ENCODE data around the gene SAP130.

DNA sequence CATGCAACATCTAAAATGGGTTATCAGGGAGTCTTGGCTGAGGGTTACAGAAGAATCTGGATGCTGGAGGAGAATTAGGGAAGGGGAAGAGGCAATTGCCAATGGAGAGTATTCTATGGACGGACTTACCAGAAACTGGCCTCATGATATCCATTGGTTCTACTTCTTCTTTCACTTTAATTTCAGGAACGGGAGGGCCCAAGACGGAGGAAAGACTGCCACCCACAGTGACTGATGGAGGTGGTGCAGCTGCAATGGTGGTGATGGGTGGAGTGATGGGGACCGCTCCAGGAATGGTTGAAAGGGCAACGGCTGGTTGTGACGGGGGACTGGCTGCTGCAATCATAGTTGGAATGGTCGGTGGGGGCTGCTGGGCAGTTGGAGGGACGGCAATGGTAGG, 73.0 kb downstream of the SAP130 start:
- TF ChIP-seq OSR1 (CRISPR knock-in tag; IDR thresholded peaks at IDR 0.05) (no peak), RARB (CRISPR knock-in tag; IDR thresholded peaks at IDR 0.05) (no peak)

Data from SK-N-SH treated with all-trans-retinoic acid at 6 μM for 48 hours (cell line).